SK-N-SH (cell line): ENCODE measurements around the gene RRM2. TPM values are rescaled to one million over a fixed set of nuclear protein-coding genes. Genes with fewer than 3 reads are reported as not detected.

Experiments used
- CTCF ChIA-PET: fragments of 300-600, 350-600 bp; formaldehyde crosslinking; extraction: SDS; loops from one replicate; lab custom pipeline; 2021; lab: Yijun Ruan, JAX
- POLR2A ChIA-PET: fragments of 350-600 bp; sonication (Branson Sonifier 250); formaldehyde crosslinking; extraction: SDS; loops from one replicate; lab custom pipeline; 2020; ENCODE audit warnings: antibody characterized with exemption, inconsistent platforms; lab: Yijun Ruan, JAX
- DNase-seq: peaks from one replicate; pipeline ENCODE4 v3.0.0; 2012
- H2AFZ ChIP-seq: fragments of 200-600 bp; sonication (generic); 2 replicates; pipeline ENCODE4 v1.8.1; 2016; ENCODE audit warnings: antibody characterized with exemption, mild to moderate bottlenecking, low read depth
- H3F3A ChIP-seq: fragments of 200-600 bp; sonication (generic); replicated peaks from 2 replicates; pipeline ENCODE3; 2016; ENCODE audit warnings: antibody characterized with exemption, mild to moderate bottlenecking; ENCODE audit not compliant: insufficient read depth
- H3K27ac ChIP-seq, 2 experiments: fragments of 200-500 bp in 1 of 2; fragments of 200-600 bp in 1 of 2; sonication (Bioruptor generic) in 1 of 2; sonication (generic), shearing (Covaris generic) in 1 of 2; 2 replicates each; pipeline versions ENCODE4 v1.5.1 to v1.6.1; 2014 to 2016; ENCODE audit warnings: low read depth in 2 of 2, inconsistent platforms in 1 of 2, low read length in 1 of 2, mild to moderate bottlenecking in 1 of 2, mixed read lengths in 1 of 2
- H3K27me3 ChIP-seq: fragments of 200-600 bp; sonication (generic), shearing (Covaris generic); 2 replicates; pipeline ENCODE4 v1.6.1; 2016; ENCODE audit warnings: mixed run types; ENCODE audit not compliant: insufficient read depth
- H3K36me3 ChIP-seq, 2 experiments: fragments of 200-500 bp in 1 of 2; fragments of 200-600 bp in 1 of 2; sonication (Bioruptor generic) in 1 of 2; sonication (generic) in 1 of 2; replicated peaks in 1 of 2; 2 replicates each; pipeline versions ENCODE3 to v1.5.1; 2014 to 2016; ENCODE audit warnings: low read length in 1 of 2, mild to moderate bottlenecking in 1 of 2; ENCODE audit not compliant: insufficient read depth in 2 of 2, control insufficient read depth in 1 of 2
- H3K4me1 ChIP-seq, 2 experiments: fragments of 200-500 bp in 1 of 2; fragments of 200-600 bp in 1 of 2; sonication (Bioruptor generic) in 1 of 2; sonication (generic), shearing (Covaris generic) in 1 of 2; 2 replicates each; pipeline versions ENCODE4 v1.5.1 to v1.6.1; 2014 to 2016; ENCODE audit warnings: low read depth in 1 of 2, low read length in 1 of 2, mixed run types in 1 of 2; ENCODE audit not compliant: insufficient read depth in 2 of 2, control insufficient read depth in 1 of 2
- H3K4me2 ChIP-seq: fragments of 200-600 bp; sonication (generic), shearing (Covaris generic); 2 replicates; pipeline ENCODE4 v1.6.1; 2017; ENCODE audit warnings: mixed run types
- H3K4me3 ChIP-seq, 2 experiments: fragments of 200-500 bp in 1 of 2; fragments of 200-600 bp in 1 of 2; sonication (Bioruptor generic) in 1 of 2; sonication (generic), shearing (Covaris generic) in 1 of 2; 2 replicates each; pipeline versions ENCODE4 v1.5.1 to v1.8.1; 2014 to 2016; ENCODE audit warnings: low read depth in 2 of 2, inconsistent platforms in 1 of 2, low read length in 1 of 2, mild to moderate bottlenecking in 1 of 2, mixed read lengths in 1 of 2, moderate library complexity in 1 of 2
- H3K79me2 ChIP-seq: fragments of 200-600 bp; sonication (generic); 2 replicates; pipeline ENCODE4 v1.8.1; 2017; ENCODE audit warnings: mild to moderate bottlenecking; ENCODE audit not compliant: insufficient read depth
- H3K9ac ChIP-seq: fragments of 200-600 bp; sonication (generic); 2 replicates; pipeline ENCODE4 v1.6.1; 2017; ENCODE audit warnings: mixed run types
- H3K9me2 ChIP-seq: fragments of 200-600 bp; sonication (generic); 2 replicates; pipeline ENCODE4 v1.6.1; 2017; ENCODE audit warnings: mixed run types
- H3K9me3 ChIP-seq: fragments of 200-600 bp; sonication (generic); 2 replicates; pipeline ENCODE4 v1.6.1; 2017; ENCODE audit warnings: mixed run types, mild to moderate bottlenecking, moderate library complexity
- H4K20me1 ChIP-seq: fragments of 200-600 bp; sonication (generic); 2 replicates; pipeline ENCODE4 v1.6.1; 2017; ENCODE audit warnings: mild to moderate bottlenecking, mixed run types; ENCODE audit not compliant: insufficient read depth
- CHD2 ChIP-seq: fragments of 150-350 bp; IDR thresholded peaks from 2 replicates; pipeline ENCODE4 v1.6.1; 2018; ENCODE audit warnings: low read length; ENCODE audit not compliant: partially characterized antibody
- ELF1 ChIP-seq: IDR thresholded peaks from 2 replicates; pipeline ENCODE4 v1.4.0; 2012
- EP300 ChIP-seq, 2 experiments: IDR thresholded peaks; 2 replicates each; pipeline versions ENCODE4 v1.4.0 to v1.6.1; 2012; ENCODE audit warnings: borderline replicate concordance in 1 of 2, low read depth in 1 of 2, low read length in 1 of 2
- FOSL2 ChIP-seq: IDR thresholded peaks from 2 replicates; pipeline ENCODE4 v1.4.0; 2012; ENCODE audit warnings: low read depth, mild to moderate bottlenecking, moderate library complexity, borderline replicate concordance
- FOXJ3 ChIP-seq: sonication (generic); formaldehyde crosslinking; IDR thresholded peaks from 2 replicates; pipeline ENCODE4 v1.5.1; 2020; ENCODE audit warnings: mild to moderate bottlenecking, missing genetic modification reagents
- GATA2 ChIP-seq: sonication (generic); formaldehyde crosslinking; IDR thresholded peaks from 2 replicates; pipeline ENCODE4 v1.5.0; 2020; ENCODE audit warnings: mild to moderate bottlenecking, missing genetic modification reagents
- IRF3 ChIP-seq: fragments of 150-350 bp; IDR thresholded peaks from 2 replicates; pipeline ENCODE4 v1.6.1; 2016; ENCODE audit warnings: mild to moderate bottlenecking, low read depth, low read length
- JUND ChIP-seq: IDR thresholded peaks from 2 replicates; pipeline ENCODE4 v1.4.0; 2012
- MAX ChIP-seq: IDR thresholded peaks from 2 replicates; pipeline ENCODE4 v1.4.0; 2012; ENCODE audit warnings: low read depth
- MEF2A ChIP-seq: IDR thresholded peaks from 2 replicates; pipeline ENCODE4 v1.4.0; 2012; ENCODE audit warnings: low read depth, borderline replicate concordance
- MXI1 ChIP-seq: IDR thresholded peaks from 2 replicates; pipeline ENCODE4 v1.6.1; 2012; ENCODE audit warnings: mild to moderate bottlenecking, low read depth, low read length, improper control_type of control experiment
- NFIC ChIP-seq: IDR thresholded peaks from 2 replicates; pipeline ENCODE4 v1.4.0; 2012; ENCODE audit warnings: borderline replicate concordance
- PBX3 ChIP-seq: IDR thresholded peaks from 2 replicates; pipeline ENCODE4; 2012
- RAD21 ChIP-seq: IDR thresholded peaks from 2 replicates; pipeline ENCODE4 v1.6.1; 2012; ENCODE audit warnings: mild to moderate bottlenecking, low read length
- RCOR1 ChIP-seq: fragments of 150-350 bp; IDR thresholded peaks from 2 replicates; pipeline ENCODE4 v1.6.1; 2017; ENCODE audit warnings: antibody characterized with exemption, low read length
- RXRA ChIP-seq: IDR thresholded peaks from 2 replicates; pipeline ENCODE4 v1.4.0; 2012; ENCODE audit warnings: low read depth, mild to moderate bottlenecking, borderline replicate concordance
- SIN3A ChIP-seq: IDR thresholded peaks from 2 replicates; pipeline ENCODE4 v1.6.1; 2012; ENCODE audit warnings: low read depth, mild to moderate bottlenecking, low read length, moderate library complexity, borderline replicate concordance
- SMC3 ChIP-seq: IDR thresholded peaks from 2 replicates; pipeline ENCODE4 v1.6.1; 2012; ENCODE audit warnings: low read depth, low read length, improper control_type of control experiment
- TCF12 ChIP-seq: IDR thresholded peaks from 2 replicates; pipeline ENCODE4 v1.4.0; 2012
- TEAD4 ChIP-seq: IDR thresholded peaks from 2 replicates; pipeline ENCODE4 v1.4.0; 2012; ENCODE audit warnings: mild to moderate bottlenecking, borderline replicate concordance; ENCODE audit not compliant: insufficient read depth
- USF2 ChIP-seq: fragments of 150-350 bp; IDR thresholded peaks from 2 replicates; pipeline ENCODE4 v1.6.1; 2017; ENCODE audit warnings: antibody characterized with exemption, low read length, low read depth, borderline replicate concordance
- WGBS: methylation state at CpG from one replicate; pipeline ENCODE4 v1.1.6; 2017; ENCODE audit warnings: low lambda C conversion rate; 5-methylcytosine and 5-hydroxymethylcytosine counted together
- polyA plus RNA-seq, 3 experiments: library from polyadenylated mRNA; depleted of rRNA; stranded (reverse); fragments of >200 nt; gene quantifications; 2 replicates each; pipeline ENCODE4 v1.2.3, GENCODE V29; 2012

Gene RRM2
- polyA plus RNA-seq, 1 of the 3 experiments (the other 2 are of a cell fraction): 38.9 TPM

- Histone ChIP-seq H3K9me3 (no peaks in the 10 kb centered on the region), H3K27me3 (no peaks in the 10 kb centered on the region), H4K20me1 (no peaks in the 10 kb centered on the region), H3K9me2 (no peaks in the 10 kb centered on the region), H3K4me1 (peaks cover 19 to 63% of the 10 kb centered on the region in 2 experiments; a peak in 3 of 4 replicates), H3K4me2 (peak overlapping the region; percentile 20), H3F3A (no peaks in the 10 kb centered on the region), H2AFZ (no peak overlapping the region), H3K4me3 (no peak overlapping the region), H3K27ac (peak overlapping the region; percentile 37 to 90), H3K36me3 (no peaks in the 10 kb centered on the region), H3K79me2 (no peaks in the 10 kb centered on the region), H3K9ac (no peak overlapping the region)
- ChIA-PET POLR2A (interaction anchor here (1.6 kb wide), 1 partner anchor 239 kb away, joined by 8 read pairs; no protein-coding TSS in a partner anchor), CTCF (interaction anchor here (0.7 to 6.5 kb wide), 13 partner anchors 10 to 265 kb away, joined by 3 to 36 read pairs (median 5); partner anchors contain the start of gene HPCAL1)
- WGBS: 28% methylated on average over 9 of the region's 9 CpGs
- no peak for TF ChIP-seq USF2
- peak; percentile 68 for TF ChIP-seq NFIC
- TF ChIP-seq FOXJ3: no peak
- peak; percentile 55; the same call in 1 of the 2 replicates for TF ChIP-seq SIN3A
- peak; percentile 74 for TF ChIP-seq PBX3
- no peak for TF ChIP-seq ELF1
- TF ChIP-seq RCOR1: no peak
- peak; percentile 59 for TF ChIP-seq TCF12
- TF ChIP-seq JUND: peak; percentile 78
- peak; percentile 57 for TF ChIP-seq MAX
- peak; percentile 89 for TF ChIP-seq FOSL2
- TF ChIP-seq RXRA: peak; percentile 63; the same call in 1 of the 2 replicates
- peak; percentile 63 for DNase-seq
Measured at GRCh38 chr2:10170256-10170655, 47.7 kb downstream of the RRM2 start.

GRCh38 chr2:10171006-10171800 is 48.7 kb downstream of the RRM2 start:
- peak overlapping the region; percentile 20; the same call in 1 of the 2 replicates for H3K4me2 ChIP-seq
- DNase-seq: peak; percentile 94
- H3F3A ChIP-seq: no peaks in the 10 kb centered on the region
- TF ChIP-seq SMC3 (no peak), IRF3 (no peak), CHD2 (peak; percentile 39), MXI1 (peak; percentile 83), GATA2 (CRISPR knock-in tag) (peak; percentile 76), TEAD4 (no peak), EP300 (IDR thresholded peaks at IDR 0.05; ENCODE audit: borderline replicate concordance in 1 of 2, low read depth in 1 of 2, low read length in 1 of 2) (peak in 1 of 2 experiments; percentile 64; a peak in 2 of 4 replicates), RAD21 (peak; percentile 31), MAX (no peak), MEF2A (no peak)
- TF ChIP-seq, all 33 proteins: peak for 5
- ChIA-PET CTCF (interaction anchor here (0.6 to 6.5 kb wide), 18 partner anchors 8 to 874 kb away, joined by 3 to 36 read pairs (median 5); partner anchors contain the start of gene HPCAL1), POLR2A (interaction anchor here (1.0 to 1.6 kb wide), 3 partner anchors 22 to 238 kb away, joined by 3 to 8 read pairs (median 4); no protein-coding TSS in a partner anchor)
- Histone ChIP-seq H3K36me3 (no peaks in the 10 kb centered on the region), H3K9ac (no peak overlapping the region), H3K27ac (peak overlapping the region in 1 of 2 experiments; percentile 90; a peak in 2 of 4 replicates), H3K79me2 (no peaks in the 10 kb centered on the region), H3K4me1 (peaks cover 19 to 54% of the 10 kb centered on the region in 2 experiments; a peak in 3 of 4 replicates), H3K27me3 (no peaks in the 10 kb centered on the region), H3K9me3 (no peaks in the 10 kb centered on the region), H2AFZ (no peak overlapping the region), H4K20me1 (no peaks in the 10 kb centered on the region), H3K9me2 (no peaks in the 10 kb centered on the region), H3K4me3 (no peak overlapping the region)
- whole genome bisulfite sequencing: 80% methylated on average over 12 of the region's 19 CpGs
